NT2/D1 (cell line): ENCODE measurements around the gene MMEL1.

Experiments used
- DNase-seq: peaks from one replicate; pipeline ENCODE4 v3.0.0-alpha.2; 2011; ENCODE audit warnings: low read depth, low spot score
- H3K27me3 ChIP-seq: 2 replicates; pipeline ENCODE4 v1.6.0; 2011; ENCODE audit warnings: mild to moderate bottlenecking; ENCODE audit not compliant: insufficient read length, insufficient read depth
- H3K36me3 ChIP-seq: 2 replicates; pipeline ENCODE4 v1.6.1; 2011; ENCODE audit warnings: mild to moderate bottlenecking, low read length, mixed read lengths; ENCODE audit not compliant: insufficient read depth, insufficient read length
- H3K4me1 ChIP-seq: 2 replicates; pipeline ENCODE4 v1.5.1; 2011; ENCODE audit not compliant: insufficient read depth, insufficient read length
- H3K4me3 ChIP-seq: 2 replicates; pipeline ENCODE4 v1.5.1; 2011; ENCODE audit warnings: low read depth; ENCODE audit not compliant: insufficient read length
- H3K9ac ChIP-seq: 2 replicates; pipeline ENCODE4 v1.6.0; 2011; ENCODE audit warnings: low read depth; ENCODE audit not compliant: insufficient read length
- H3K9me3 ChIP-seq: 2 replicates; pipeline ENCODE4 v1.5.1; 2011; ENCODE audit warnings: mild to moderate bottlenecking, low read length; ENCODE audit not compliant: insufficient read depth
- SUZ12 ChIP-seq: IDR thresholded peaks from 2 replicates; pipeline ENCODE4 v1.6.1; 2011; ENCODE audit not compliant: insufficient read length, insufficient read depth; ENCODE audit errors: extremely low read depth
- YY1 ChIP-seq: IDR thresholded peaks from 2 replicates; pipeline ENCODE4 v1.6.1; 2011; ENCODE audit not compliant: insufficient read length, insufficient read depth
- ZNF274 ChIP-seq: IDR thresholded peaks from 2 replicates; pipeline ENCODE4 v1.6.1; 2011; ENCODE audit warnings: mild to moderate bottlenecking, low read depth, low read length

Gene MMEL1

DNA sequence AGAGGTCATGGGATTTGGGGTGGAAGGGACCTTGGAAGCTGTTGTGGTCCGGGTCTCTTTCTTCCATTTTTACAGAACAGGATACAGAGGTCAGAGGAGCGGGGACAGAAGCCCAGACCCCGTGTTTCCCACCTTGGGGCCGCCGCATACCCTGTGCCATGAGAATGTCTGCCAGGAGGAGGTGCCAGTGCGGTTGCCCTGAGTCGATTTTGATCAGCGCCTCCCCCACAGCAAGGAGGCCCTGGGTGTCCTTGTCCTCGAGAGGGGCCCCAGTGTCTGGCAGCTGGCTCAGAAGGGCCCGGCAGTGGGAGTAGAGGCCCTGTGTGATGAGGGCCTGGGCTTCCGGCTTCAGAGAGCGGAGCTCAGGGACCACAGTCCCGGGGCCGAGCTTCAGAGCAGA is 12.3 kb upstream of the MMEL1 start:
- peaks cover 30% of the 10 kb centered on the region for H3K9me3 ChIP-seq
- peaks cover 9% of the 10 kb centered on the region for H3K4me1 ChIP-seq
- no peak overlapping the region for H3K4me3 ChIP-seq
- TF ChIP-seq SUZ12 (no peak), YY1 (no peak), ZNF274 (no peak)
- H3K9ac ChIP-seq, result no peak overlapping the region
- peaks cover 67% of the 10 kb centered on the region for H3K27me3 ChIP-seq
- H3K36me3 ChIP-seq, result no peaks in the 10 kb centered on the region
- no peak for DNase-seq

GRCh38 chr1:2644591-2645101 is 11.8 kb upstream of the MMEL1 start:
- H3K36me3 ChIP-seq, result no peaks in the 10 kb centered on the region
- DNase-seq, result no peak
- no peak overlapping the region for H3K9ac ChIP-seq
- TF ChIP-seq YY1 (no peak), ZNF274 (no peak), SUZ12 (no peak)
- H3K9me3 ChIP-seq, result peaks cover 30% of the 10 kb centered on the region
- H3K4me3 ChIP-seq, result no peak overlapping the region
- peaks cover 10% of the 10 kb centered on the region for H3K4me1 ChIP-seq
- peaks cover 62% of the 10 kb centered on the region for H3K27me3 ChIP-seq

DNA sequence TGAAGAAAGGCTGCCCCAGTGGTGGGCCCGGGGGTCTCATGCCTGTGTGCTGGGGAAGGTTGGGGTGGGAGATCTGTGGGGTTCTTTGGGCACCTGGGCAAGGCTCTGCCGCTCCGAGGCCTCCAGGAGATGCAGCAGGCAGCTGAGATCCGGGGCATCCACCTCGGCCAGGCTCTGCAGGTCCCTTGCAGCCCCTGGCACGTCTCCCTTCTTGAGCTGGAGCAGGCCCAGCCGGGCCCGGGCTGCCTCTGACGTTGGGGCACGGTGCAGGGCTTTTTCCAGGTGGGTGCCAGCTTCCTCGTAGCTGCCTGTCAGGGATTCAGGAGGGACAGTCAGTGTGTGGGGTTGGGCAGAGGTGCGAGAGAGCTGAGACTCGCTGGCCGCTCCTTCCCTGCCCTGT is 11.4 kb upstream of the MMEL1 start:
- Histone ChIP-seq H3K4me1 (peaks cover 10% of the 10 kb centered on the region), H3K4me3 (no peak overlapping the region), H3K36me3 (no peaks in the 10 kb centered on the region), H3K27me3 (peaks cover 57% of the 10 kb centered on the region), H3K9me3 (peaks cover 30% of the 10 kb centered on the region), H3K9ac (no peak overlapping the region)
- no peak for TF ChIP-seq SUZ12
- no peak for TF ChIP-seq YY1
- no peak for TF ChIP-seq ZNF274
- no peak for DNase-seq

DNA sequence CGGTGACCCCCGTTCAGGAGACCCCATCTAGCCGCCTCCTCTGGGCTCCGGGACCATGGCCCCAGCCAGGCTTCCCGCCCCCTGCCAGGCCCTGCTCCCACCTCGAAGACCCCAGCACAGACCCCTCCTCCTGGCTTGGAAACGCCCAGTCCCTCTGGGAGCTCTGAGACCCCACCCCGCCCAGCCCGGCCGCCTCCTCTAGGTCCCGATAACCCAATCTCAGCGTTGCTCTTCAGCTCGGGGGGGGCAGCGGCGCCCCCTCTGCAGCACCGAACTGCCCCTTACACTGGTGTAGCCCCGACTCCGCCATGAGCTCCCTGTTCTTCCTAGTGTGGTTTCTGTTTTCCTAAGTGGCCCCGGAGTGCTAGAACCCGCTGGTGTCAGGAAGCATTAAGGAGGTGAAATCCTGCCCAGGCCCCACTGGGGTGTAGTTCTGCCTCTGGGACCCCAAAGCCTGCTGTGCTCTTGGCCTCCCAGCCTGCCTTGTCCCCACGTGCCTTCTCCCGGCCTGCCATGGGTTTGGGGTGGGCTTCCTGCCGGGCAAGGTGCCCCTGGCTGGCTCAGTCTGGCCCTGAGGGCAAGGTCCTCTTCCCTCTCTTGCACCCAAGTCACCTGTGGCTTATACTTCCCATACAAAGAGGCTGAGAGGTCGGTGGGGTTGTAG is 10.7 kb upstream of the MMEL1 start:
- peak overlapping the region; percentile 32 for H3K9ac ChIP-seq
- peaks cover 51% of the 10 kb centered on the region for H3K27me3 ChIP-seq
- no peak for DNase-seq
- no peaks in the 10 kb centered on the region for H3K36me3 ChIP-seq
- H3K9me3 ChIP-seq, result peaks cover 29% of the 10 kb centered on the region
- H3K4me1 ChIP-seq, result peaks cover 10% of the 10 kb centered on the region
- H3K4me3 ChIP-seq, result peak overlapping the region; percentile 79
- no peak for TF ChIP-seq SUZ12

GRCh38 chr1:2642560-2643413 is 10.0 kb upstream of the MMEL1 start:
- H3K9me3 ChIP-seq, result peaks cover 21% of the 10 kb centered on the region
- H3K9ac ChIP-seq, result peak overlapping the region; percentile 84
- peaks cover 43% of the 10 kb centered on the region for H3K27me3 ChIP-seq
- TF ChIP-seq ZNF274 (no peak), SUZ12 (no peak), YY1 (no peak)
- peak overlapping the region; percentile 79 for H3K4me3 ChIP-seq
- H3K4me1 ChIP-seq, result peaks cover 13% of the 10 kb centered on the region
- DNase-seq, result peak; percentile 71
- H3K36me3 ChIP-seq, result no peaks in the 10 kb centered on the region

DNA sequence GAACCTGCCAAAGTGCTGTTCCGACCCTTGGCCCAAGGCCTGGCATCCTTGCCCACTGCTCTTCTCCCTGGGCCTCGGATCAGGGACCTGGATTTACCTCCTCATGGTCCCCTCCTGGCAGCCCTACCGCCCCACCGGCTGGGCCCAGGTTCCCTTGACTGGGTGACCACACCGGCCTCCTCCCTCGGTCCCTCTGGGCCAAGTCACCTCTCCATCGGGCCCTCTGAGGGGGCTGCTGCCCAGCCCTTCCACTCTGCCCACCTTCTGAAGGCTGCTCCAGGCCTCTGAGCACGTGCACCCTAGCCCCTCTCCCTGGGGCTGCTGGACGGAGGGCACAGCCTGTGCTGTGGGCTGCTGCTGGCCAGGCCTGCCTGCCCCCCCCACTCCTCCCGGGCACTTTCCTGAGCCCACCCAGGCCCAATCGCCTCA is 9.3 kb upstream of the MMEL1 start:
- H3K9ac ChIP-seq, result peak overlapping the region; percentile 84
- no peak for TF ChIP-seq YY1
- TF ChIP-seq ZNF274, result no peak
- no peak for TF ChIP-seq SUZ12
- H3K4me3 ChIP-seq, result peak overlapping the region; percentile 79

More for the DNA sequence above, 9.3 kb upstream of the MMEL1 start:
- Histone ChIP-seq H3K4me1 (peaks cover 13% of the 10 kb centered on the region), H3K36me3 (no peaks in the 10 kb centered on the region), H3K27me3 (peaks cover 43% of the 10 kb centered on the region), H3K9me3 (peaks cover 20% of the 10 kb centered on the region; the same call in 1 of the 2 replicates)
- DNase-seq, result no peak
